H9 (cell line): Measurements from ENCODE around the gene CABLES1. TPM values are rescaled to one million over a fixed set of nuclear protein-coding genes. Genes with fewer than 3 reads are reported as not detected.
A peak's percentile ranks its signal among the peaks of the same experiment; 100 is the strongest.

Experiments used
- DNase-seq: peaks from one replicate; pipeline ENCODE4 v3.0.0-alpha.2; 2017
- H2AFZ ChIP-seq: one replicate; pipeline ENCODE4 v1.6.1; 2013; ENCODE audit warnings: mild to moderate bottlenecking, low read length, control low read depth, moderate library complexity
- H2AK5ac ChIP-seq: 2 replicates; pipeline ENCODE4 v1.6.1; 2013; ENCODE audit warnings: low read length, control low read depth, mixed read lengths; ENCODE audit not compliant: insufficient read length
- H2BK120ac ChIP-seq: one replicate; pipeline ENCODE4 v1.6.1; 2013; ENCODE audit warnings: low read depth, mild to moderate bottlenecking, low read length, control low read depth, inconsistent platforms; ENCODE audit not compliant: poor library complexity, severe bottlenecking
- H2BK12ac ChIP-seq: 2 replicates; pipeline ENCODE4 v1.6.1; 2013; ENCODE audit warnings: low read length, control low read depth, mixed read lengths, low read depth; ENCODE audit not compliant: insufficient read length
- H2BK15ac ChIP-seq: 2 replicates; pipeline ENCODE4 v1.6.1; 2013; ENCODE audit warnings: low read depth, low read length, control low read depth
- H2BK20ac ChIP-seq: one replicate; pipeline ENCODE4 v1.6.1; 2013; ENCODE audit warnings: low read depth, mild to moderate bottlenecking, low read length, control low read depth, inconsistent platforms; ENCODE audit not compliant: poor library complexity, severe bottlenecking
- H2BK5ac ChIP-seq: 2 replicates; pipeline ENCODE4 v1.6.1; 2013; ENCODE audit warnings: low read length, control low read depth, mixed read lengths; ENCODE audit not compliant: insufficient read length
- H3K14ac ChIP-seq: 2 replicates; pipeline ENCODE4 v1.6.1; 2013; ENCODE audit warnings: low read length, control low read depth; ENCODE audit not compliant: insufficient read depth
- H3K18ac ChIP-seq: 2 replicates; pipeline ENCODE4 v1.6.1; 2013; ENCODE audit warnings: low read depth, mild to moderate bottlenecking, mixed read lengths, low read length, control low read depth; ENCODE audit not compliant: insufficient read length
- H3K23ac ChIP-seq: 2 replicates; pipeline ENCODE4 v1.6.1; 2013; ENCODE audit warnings: low read length, control low read depth, mixed read lengths, low read depth; ENCODE audit not compliant: insufficient read length
- H3K23me2 ChIP-seq: 2 replicates; pipeline ENCODE4 v1.6.1; 2013; ENCODE audit warnings: low read depth, mild to moderate bottlenecking, mixed read lengths, low read length, control low read depth; ENCODE audit not compliant: insufficient read length, poor library complexity, severe bottlenecking
- H3K27ac ChIP-seq: 2 replicates; pipeline ENCODE4 v1.5.1; 2013; ENCODE audit warnings: low read length, control low read depth, mixed read lengths, low read depth; ENCODE audit not compliant: insufficient read length
- H3K27me3 ChIP-seq: 2 replicates; pipeline ENCODE4 v1.6.1; 2013; ENCODE audit warnings: low read length, control low read depth, inconsistent platforms; ENCODE audit not compliant: insufficient read depth
- H3K4ac ChIP-seq: 2 replicates; pipeline ENCODE4 v1.6.1; 2013; ENCODE audit warnings: low read depth, mild to moderate bottlenecking, control low read depth, inconsistent platforms, low read length, moderate library complexity
- H3K4me1 ChIP-seq: 2 replicates; pipeline ENCODE4 v1.6.1; 2013; ENCODE audit warnings: low read length, control low read depth, inconsistent platforms; ENCODE audit not compliant: insufficient read depth
- H3K4me2 ChIP-seq: 2 replicates; pipeline ENCODE4 v1.6.1; 2013; ENCODE audit warnings: low read length, control low read depth, mixed read lengths; ENCODE audit not compliant: insufficient read length, insufficient read depth
- H3K56ac ChIP-seq: 2 replicates; pipeline ENCODE4 v1.6.1; 2013; ENCODE audit warnings: low read depth, mild to moderate bottlenecking, mixed read lengths, low read length, control low read depth; ENCODE audit not compliant: insufficient read length
- H3K79me1 ChIP-seq: 2 replicates; pipeline ENCODE4 v1.6.1; 2013; ENCODE audit warnings: low read depth, mild to moderate bottlenecking, moderate library complexity, low read length, control low read depth, inconsistent platforms; ENCODE audit not compliant: insufficient read depth, poor library complexity, severe bottlenecking
- H3K79me2 ChIP-seq: 2 replicates; pipeline ENCODE4 v1.6.1; 2013; ENCODE audit warnings: low read length, control low read depth, inconsistent platforms; ENCODE audit not compliant: insufficient read depth
- H3K9ac ChIP-seq: 2 replicates; pipeline ENCODE4 v1.6.1; 2013; ENCODE audit warnings: low read length, control low read depth, mixed read lengths; ENCODE audit not compliant: insufficient read length; ENCODE audit errors: extremely low read depth
- H3K9me3 ChIP-seq: one replicate; pipeline ENCODE4 v1.6.1; 2013; ENCODE audit warnings: low read depth, low read length, inconsistent platforms; ENCODE audit not compliant: control insufficient read depth
- H3T11ph ChIP-seq: one replicate; pipeline ENCODE4 v1.6.1; 2013; ENCODE audit warnings: mild to moderate bottlenecking, low read length, control low read depth, inconsistent platforms
- H4K20me1 ChIP-seq: one replicate; pipeline ENCODE4 v1.6.1; 2013; ENCODE audit not compliant: control insufficient read depth, insufficient read length, insufficient read depth
- H4K5ac ChIP-seq: 2 replicates; pipeline ENCODE4 v1.6.1; 2013; ENCODE audit warnings: low read depth, mild to moderate bottlenecking, mixed read lengths, low read length, control low read depth; ENCODE audit not compliant: insufficient read length
- H4K8ac ChIP-seq: replicated peaks from 2 replicates; pipeline ENCODE4 v1.6.1; 2013; ENCODE audit warnings: low read length, control low read depth, mixed read lengths, low read depth; ENCODE audit not compliant: insufficient read length
- H4K91ac ChIP-seq: 2 replicates; pipeline ENCODE4 v1.6.1; 2013; ENCODE audit warnings: low read depth, mild to moderate bottlenecking, moderate library complexity, mixed read lengths, low read length, control low read depth; ENCODE audit not compliant: insufficient read length
- H3K27ac Mint-ChIP-seq, 3 experiments: 2 replicates in 2 of 3; 3 replicates in 1 of 3; pipeline ENCODE4 v1.8.0; 2020 to 2021; ENCODE audit warnings: mixed read lengths in 3 of 3, mild to moderate bottlenecking in 1 of 3, moderate library complexity in 1 of 3
- H3K27me3 Mint-ChIP-seq: 2 replicates; pipeline ENCODE4 v1.8.0; 2021; ENCODE audit warnings: low read depth, mild to moderate bottlenecking, moderate library complexity, mixed read lengths
- H3K36me3 Mint-ChIP-seq, 3 experiments: 2 replicates in 2 of 3; 3 replicates in 1 of 3; pipeline ENCODE4 v1.8.0; 2020 to 2021; ENCODE audit warnings: low read depth in 3 of 3, mixed read lengths in 3 of 3; ENCODE audit not compliant: insufficient read depth in 1 of 3
- H3K4me1 Mint-ChIP-seq, 2 experiments: 2 replicates each; pipeline ENCODE4 v1.8.0; 2020; ENCODE audit warnings: mixed read lengths in 2 of 2
- H3K4me3 Mint-ChIP-seq, 2 experiments: 2 replicates in 1 of 2; 3 replicates in 1 of 2; pipeline ENCODE4 v1.8.0; 2020 to 2021; ENCODE audit warnings: mild to moderate bottlenecking in 2 of 2, mixed read lengths in 2 of 2, moderate library complexity in 1 of 2
- H3K9me3 Mint-ChIP-seq, 2 experiments: 2 replicates in 1 of 2; 3 replicates in 1 of 2; pipeline ENCODE4 v1.8.0; 2020; ENCODE audit warnings: mild to moderate bottlenecking in 2 of 2, mixed read lengths in 2 of 2, moderate library complexity in 1 of 2
- WGBS: extraction: QIAGEN DNeasy Blood & Tissue Kit; methylation state at CpG from one replicate; pipeline ENCODE4 v1.1.7; 2013; ENCODE audit warnings: missing lambda C conversion rate, low lambda C conversion rate, mixed read lengths; ENCODE audit not compliant: insufficient read length; ENCODE audit errors: extremely low coverage; 5-methylcytosine and 5-hydroxymethylcytosine counted together
- total RNA-seq: library from RNA; stranded (reverse); gene quantifications from 2 replicates; pipeline ENCODE4 v1.2.1, GENCODE V29; 2021
- TF ChIP-seq, protein P1 (sequence below): fragments of 200-600 bp; sonication (generic); conservative IDR thresholded peaks from 3 replicates; pipeline ENCODE4 v1.8.0; 2021; ENCODE audit warnings: antibody characterized with exemption, mild to moderate bottlenecking

Gene CABLES1
- total RNA-seq, 1 experiment from 2014 or later: 27.1 TPM

- Histone ChIP-seq H3K79me2 (no peaks in the 10 kb centered on the region), H4K8ac (no peak overlapping the region), H3K14ac (no peak overlapping the region), H3K4ac (no peak overlapping the region), H2BK120ac (no peak overlapping the region), H3K18ac (no peak overlapping the region), H3K23me2 (no peaks in the 10 kb centered on the region), H2BK5ac (no peak overlapping the region), H2AK5ac (no peak overlapping the region), H3K23ac (no peak overlapping the region), H4K20me1 (no peaks in the 10 kb centered on the region), H3T11ph (no peak overlapping the region), H4K91ac (no peak overlapping the region), H3K27ac (no peak overlapping the region), H2AFZ (no peak overlapping the region), H4K5ac (no peak overlapping the region), H3K56ac (no peak overlapping the region), H3K4me1 (no peaks in the 10 kb centered on the region), H2BK12ac (no peak overlapping the region), H3K27me3 (no peaks in the 10 kb centered on the region), H3K9me3 (no peaks in the 10 kb centered on the region), H2BK20ac (no peak overlapping the region), H3K4me2 (no peak overlapping the region), H2BK15ac (no peak overlapping the region), H3K9ac (no peak overlapping the region), H3K79me1 (no peaks in the 10 kb centered on the region)
- Mint-ChIP-seq H3K9me3 (no peaks in the 10 kb centered on the region), H3K4me3 (no peak overlapping the region), H3K4me1 (peaks cover 64% of the 10 kb centered on the region in 2 experiments), H3K27ac (peak overlapping the region in 2 of 3 experiments; percentile 88 to 89; a peak in 2 of 7 replicates), H3K27me3 (peaks cover 1% of the 10 kb centered on the region), H3K36me3 (peaks cover 18 to 48% (median 40%) of the 10 kb centered on the region in 3 experiments)
- WGBS: no CpG with 5 or more reads among the region's 7 CpGs
- no peak for DNase-seq
- TF ChIP-seq, protein P1, sequence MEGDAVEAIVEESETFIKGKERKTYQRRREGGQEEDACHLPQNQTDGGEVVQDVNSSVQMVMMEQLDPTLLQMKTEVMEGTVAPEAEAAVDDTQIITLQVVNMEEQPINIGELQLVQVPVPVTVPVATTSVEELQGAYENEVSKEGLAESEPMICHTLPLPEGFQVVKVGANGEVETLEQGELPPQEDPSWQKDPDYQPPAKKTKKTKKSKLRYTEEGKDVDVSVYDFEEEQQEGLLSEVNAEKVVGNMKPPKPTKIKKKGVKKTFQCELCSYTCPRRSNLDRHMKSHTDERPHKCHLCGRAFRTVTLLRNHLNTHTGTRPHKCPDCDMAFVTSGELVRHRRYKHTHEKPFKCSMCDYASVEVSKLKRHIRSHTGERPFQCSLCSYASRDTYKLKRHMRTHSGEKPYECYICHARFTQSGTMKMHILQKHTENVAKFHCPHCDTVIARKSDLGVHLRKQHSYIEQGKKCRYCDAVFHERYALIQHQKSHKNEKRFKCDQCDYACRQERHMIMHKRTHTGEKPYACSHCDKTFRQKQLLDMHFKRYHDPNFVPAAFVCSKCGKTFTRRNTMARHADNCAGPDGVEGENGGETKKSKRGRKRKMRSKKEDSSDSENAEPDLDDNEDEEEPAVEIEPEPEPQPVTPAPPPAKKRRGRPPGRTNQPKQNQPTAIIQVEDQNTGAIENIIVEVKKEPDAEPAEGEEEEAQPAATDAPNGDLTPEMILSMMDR: no peak
These were observed 104.0 kb downstream of the CABLES1 start for GRCh38 chr18:23239350-23239692.
